ELR (cell line): ENCODE data around the gene JTB.

ENCODE experiments used
- DNase-seq: peaks from one replicate; pipeline ENCODE4 v3.0.0-alpha.2; 2015; ENCODE audit warnings: low read depth

JTB gene

DNA sequence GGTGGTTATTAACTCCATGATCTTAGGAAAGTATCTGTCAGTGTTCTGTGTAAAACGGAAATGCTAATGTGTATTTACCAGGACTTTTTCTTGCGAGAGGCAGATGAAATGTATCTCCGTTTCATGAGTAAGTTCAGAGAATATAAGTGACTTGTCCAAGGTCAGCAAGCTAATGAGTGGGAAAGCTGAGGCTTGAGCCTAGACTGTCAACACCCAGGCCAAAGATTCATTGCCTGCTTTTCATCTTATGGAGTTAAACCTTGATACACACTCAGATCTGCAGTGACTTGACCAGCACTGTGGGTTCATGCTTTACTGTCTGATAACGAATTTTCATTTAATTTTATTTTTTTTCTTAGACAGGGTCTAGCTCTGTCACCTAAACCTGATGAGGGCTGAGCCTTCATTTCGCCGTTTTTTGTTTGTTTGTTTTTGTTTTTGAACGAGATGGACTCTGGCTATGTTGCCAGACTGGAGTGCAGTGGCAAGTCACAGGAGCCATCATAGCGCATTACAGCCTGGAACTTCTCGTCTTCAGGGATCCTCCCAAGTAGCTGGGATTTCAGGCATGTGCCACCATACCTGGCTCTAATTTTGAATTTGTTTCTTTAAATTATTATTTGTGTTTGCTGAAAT lies 918 bp upstream of the JTB start:
- no peak for DNase-seq

DNA sequence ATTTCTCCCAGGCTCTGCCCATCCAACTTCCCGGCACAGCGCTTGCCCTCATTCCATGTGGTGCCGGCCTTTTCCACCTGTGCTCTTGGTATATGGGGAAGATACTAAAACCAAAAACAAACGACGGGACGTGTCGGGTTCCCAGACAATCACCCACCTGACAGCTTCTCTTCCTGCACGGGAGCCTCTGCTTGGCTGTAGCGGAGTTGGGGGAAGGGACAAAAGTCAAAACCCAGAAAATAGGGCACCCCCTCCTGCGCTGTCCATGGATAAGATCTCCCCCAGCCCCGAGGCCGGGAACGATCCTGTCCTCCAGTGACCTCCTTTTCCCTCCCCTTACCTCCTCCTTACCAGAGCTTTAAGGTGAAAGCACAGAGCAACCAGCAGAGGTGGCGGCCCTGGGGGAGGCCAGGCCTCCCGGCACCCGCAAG lies 640 bp downstream of the JTB start:
- no peak for DNase-seq

DNA sequence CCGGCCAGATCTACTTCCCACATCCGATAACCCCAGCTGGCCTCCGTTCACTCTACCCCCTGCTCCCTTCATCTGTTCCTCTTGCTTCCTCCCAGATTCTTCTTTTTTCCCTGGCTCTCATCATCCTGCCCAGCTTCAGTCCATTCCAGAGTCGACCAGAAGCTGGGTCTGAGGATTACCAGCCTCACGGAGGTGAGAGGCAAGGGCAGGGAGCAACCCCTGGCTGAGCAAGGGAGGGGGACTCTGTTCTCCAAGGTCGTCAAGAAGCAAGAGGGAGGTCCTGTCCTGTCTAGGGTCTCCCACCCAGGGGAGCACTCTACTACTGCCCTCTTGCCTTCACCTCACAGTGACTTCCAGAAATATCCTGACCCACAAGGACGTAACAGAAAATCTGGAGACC lies 3.9 kb downstream of the JTB start:
- no peak for DNase-seq

DNA sequence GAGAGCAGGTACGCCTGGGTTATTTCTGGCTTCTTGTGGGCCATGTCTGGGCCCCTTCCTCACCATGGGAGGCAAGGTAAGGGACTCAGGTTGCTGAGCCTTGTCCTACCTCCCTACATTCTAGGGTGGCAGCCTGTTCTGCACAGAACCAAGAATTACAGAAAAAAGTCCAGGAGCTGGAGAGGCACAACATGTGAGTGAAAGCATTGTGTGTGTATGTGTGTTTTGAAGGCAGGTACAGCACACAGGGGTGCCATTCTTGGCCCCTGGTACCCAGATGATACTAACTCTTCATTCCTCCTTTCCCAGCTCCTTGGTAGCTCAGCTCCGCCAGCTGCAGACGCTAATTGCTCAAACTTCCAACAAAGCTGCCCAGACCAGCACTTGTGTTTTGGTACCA lies 4.4 kb downstream of the JTB start:
- DNase-seq, result no peak

DNA sequence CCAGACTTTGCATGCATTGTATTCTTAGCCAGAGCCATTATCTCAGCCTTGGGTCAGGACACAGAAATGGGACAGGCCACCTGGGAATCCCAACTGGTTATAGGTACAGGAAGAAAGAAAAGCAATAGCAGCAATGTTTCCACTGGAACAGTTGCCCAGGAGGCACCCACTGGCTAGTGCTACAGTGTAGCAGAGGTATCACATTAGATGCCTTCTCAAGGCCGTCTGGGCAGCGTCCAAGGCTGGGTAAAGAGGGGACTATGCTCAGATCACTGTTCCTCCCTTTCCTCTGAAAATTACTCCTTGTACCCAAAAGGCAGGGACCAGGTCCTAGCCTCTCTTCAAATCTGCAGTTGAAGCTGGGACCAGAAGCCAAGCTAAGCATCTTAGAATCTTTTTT lies 7.1 kb downstream of the JTB start:
- no peak for DNase-seq

DNA sequence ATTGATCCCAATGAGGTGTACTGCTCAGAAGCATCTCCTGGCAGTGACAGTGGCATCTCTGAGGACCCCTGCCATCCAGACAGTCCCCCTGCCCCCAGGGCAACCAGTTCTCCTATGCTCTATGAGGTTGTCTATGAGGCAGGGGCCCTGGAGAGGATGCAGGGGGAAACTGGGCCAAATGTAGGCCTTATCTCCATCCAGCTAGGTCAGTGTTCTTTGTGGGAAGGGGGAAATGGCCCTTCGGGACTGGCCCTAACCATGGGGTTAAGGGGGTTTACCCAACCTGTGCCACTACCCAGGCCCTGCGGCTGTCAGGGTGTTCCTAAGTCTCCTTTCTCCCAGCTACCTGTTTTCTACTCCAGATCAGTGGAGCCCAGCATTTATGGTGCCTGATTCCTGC lies 8.5 kb downstream of the JTB start:
- no peak for DNase-seq

DNA sequence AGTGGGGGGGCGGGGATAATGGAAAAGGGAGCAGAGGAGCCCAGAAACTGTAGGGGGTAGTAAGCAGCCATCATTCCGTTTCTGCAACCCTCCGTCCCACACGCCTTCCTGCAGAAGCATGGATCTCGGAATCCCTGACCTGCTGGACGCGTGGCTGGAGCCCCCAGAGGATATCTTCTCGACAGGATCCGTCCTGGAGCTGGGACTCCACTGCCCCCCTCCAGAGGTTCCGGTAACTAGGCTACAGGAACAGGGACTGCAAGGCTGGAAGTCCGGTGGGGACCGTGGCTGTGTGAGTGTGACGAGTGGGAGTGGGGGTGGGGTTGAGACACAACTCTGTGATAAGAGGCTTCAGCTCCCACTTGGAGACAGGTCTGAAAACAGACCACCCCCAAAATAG lies 9.1 kb downstream of the JTB start:
- no peak for DNase-seq

DNA sequence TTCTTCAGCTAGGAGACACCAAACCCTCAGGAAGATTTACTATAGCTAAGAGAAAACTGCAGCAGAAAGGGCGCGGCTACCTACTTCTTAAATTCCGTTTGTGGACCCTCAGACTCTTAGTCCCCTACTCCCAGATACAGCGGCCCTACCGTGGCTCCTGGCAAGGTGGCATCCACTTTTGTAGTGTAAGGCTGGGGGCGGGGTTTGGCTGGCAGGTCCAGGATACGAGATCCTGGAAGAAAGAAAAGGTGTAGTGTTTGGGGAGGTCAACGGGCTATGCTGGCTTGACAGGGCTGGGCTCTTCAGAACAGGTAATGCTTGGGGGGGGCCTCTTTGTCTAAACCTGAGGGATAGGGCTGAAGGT lies 9.5 kb downstream of the JTB start:
- DNase-seq, result peak; percentile 30

DNA sequence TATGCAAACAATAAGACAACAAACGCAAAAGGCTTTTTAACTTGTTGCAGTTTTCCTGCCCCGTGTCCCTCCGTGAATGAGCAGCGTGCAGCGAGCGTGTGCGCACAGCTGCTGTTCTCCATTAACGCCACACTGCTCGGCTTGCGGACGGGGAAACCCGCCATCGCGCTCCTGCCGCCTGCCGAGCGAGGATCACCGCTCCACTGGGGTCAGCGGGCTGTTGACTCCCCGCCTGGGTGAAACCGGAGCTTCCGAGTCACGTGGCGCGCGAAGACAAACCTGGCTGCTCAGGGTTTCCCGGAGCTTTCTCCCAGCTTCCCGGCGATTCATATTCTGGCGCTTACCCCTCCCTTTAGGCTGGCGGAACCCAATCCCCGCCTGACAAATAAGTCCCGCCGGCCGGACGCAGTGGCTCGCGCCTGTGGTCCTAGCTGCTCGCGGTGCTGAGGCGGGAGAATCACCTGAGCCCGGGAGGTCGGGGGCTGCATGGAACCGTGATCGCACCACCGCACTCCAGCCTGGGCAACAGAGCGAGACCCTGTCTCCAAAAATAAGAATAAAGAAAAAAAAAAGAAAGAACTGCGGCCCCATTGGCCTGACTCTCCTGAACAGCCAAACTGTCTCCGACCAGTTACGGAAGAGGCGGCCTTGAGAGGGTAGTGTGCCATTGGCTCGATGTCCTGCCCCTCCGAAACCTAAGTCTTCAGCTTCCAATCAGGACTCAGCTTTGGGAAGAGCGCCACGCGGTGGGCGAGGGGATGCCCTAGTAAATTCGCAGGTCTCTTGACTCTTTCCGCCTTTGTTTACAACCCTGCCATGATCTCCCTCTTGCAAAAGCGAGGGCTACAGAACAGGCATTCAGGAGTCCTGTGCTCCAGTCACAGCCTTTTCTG lies 10.1 kb downstream of the JTB start, which contains the start of gene CREB3L4:
CREB3L4 (plus strand) TSS at position 796 of the 893 bp plus-strand sequence. CDS start 624 bp downstream, outside the sequence.
- peak; percentile 98 for DNase-seq

DNA sequence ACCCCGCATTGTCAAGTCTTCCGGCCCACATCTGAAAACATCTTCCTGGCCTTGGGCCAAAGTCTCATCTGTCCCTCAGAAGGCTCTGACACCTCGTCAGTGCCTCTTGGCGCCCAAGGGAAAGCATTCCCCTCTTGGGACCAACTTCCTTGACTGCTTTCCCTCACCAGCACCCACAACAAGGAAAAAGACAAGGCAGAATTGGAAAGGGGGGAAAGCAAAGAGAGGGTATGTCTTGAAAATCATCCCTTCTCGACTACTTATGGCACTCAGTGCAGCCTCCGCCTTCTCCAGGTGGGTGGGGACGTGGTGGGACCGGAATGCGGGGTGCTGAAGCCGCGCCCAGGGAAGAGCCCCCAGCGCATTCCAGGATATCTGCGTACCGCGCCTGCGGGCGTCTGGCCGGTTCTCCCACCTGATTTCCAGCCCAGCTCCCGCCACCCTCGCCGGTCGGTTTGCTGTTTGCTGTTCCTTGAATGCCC lies 13.6 kb downstream of the JTB start:
- peak; percentile 85 for DNase-seq

DNA sequence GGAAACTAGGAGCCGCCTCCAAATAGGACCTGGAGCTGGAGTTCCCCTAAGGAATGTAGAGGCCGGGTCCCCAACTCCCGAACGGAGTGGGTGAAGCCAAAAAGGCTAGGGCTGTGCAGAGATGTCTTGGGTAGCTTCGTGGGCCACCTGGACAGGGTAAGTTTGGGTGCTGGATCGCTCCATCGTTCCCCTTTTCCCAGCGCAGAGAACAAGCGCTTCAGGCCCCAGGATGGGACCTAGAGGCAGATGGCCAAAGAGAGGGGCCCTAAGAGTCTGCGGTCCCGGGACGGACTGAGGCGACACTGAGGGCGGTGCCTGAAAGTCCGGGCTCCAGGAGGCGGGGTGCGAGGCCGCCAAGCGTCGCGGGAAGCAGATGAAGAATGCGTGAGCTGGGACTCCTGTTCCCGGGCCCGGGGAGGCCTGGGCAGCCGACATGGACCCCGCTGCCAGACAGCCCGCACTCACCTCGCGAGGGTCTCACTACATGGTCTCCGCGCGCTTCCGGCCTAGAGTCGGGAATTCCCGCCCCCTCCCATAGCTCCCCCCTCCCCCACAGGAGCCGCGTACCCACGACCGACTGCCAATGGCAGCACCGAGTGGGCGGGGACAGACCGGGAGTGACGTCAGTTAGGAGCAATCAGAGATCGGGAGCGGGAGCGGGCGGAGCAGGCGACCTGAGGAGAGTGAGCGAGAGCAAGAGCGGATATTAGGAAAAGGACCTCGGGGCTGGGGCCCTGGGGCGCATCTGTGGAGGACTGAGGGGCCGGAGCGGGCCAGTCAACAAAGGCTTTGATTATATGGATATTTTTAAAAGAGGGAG lies 14.2 kb downstream of the JTB start, which contains the start of gene SLC39A1:
SLC39A1 (minus strand) TSS at position 508 of the 820 bp plus-strand sequence. CDS start 822 bp downstream, outside the sequence.
- peak; percentile 98 for DNase-seq

DNA sequence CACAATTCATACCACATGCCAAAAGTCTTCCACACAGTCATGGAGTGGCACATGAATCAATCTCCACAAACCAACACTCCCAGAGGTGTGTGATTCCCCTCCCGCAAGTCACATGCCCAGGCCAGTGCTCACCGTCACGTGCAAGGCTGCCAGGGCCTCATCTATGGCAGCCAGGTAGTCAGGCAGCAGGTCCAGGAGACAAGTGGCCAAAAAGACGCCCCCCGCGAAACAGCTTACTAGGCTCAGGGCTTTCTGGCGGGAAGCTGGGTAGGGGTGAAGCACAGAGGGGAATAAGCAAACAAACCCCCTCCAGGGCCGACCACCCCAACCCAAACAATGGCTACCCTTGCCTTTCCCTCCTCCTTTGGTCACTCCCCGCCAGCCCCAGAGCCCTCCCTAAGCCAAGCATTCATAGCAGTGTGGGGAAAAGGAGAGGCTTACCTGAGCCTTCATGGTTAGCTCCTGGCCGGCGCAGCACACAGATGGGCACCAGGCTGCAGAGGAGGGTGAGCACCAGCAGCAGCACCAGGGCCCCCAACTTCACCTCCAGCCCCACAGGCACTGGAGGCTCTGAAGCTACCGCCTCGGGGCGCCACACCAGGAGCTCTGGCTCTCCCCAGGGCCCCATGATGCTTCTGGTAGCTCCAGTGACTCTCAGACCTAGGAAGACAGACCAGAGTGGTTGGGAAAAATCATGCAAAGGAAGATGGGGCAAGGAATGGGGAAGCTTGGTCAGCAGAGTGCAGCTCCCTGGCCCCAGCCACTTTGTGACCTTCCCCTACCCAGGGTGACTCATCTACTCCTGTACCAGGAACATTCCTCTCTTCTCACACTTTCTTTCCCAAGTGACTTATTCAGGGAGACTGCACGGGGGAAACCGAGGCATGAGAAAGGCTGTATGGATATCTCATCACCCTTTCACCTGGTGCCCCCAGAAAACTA lies 15.1 kb downstream of the JTB start:
- peak; percentile 83 for DNase-seq

DNA sequence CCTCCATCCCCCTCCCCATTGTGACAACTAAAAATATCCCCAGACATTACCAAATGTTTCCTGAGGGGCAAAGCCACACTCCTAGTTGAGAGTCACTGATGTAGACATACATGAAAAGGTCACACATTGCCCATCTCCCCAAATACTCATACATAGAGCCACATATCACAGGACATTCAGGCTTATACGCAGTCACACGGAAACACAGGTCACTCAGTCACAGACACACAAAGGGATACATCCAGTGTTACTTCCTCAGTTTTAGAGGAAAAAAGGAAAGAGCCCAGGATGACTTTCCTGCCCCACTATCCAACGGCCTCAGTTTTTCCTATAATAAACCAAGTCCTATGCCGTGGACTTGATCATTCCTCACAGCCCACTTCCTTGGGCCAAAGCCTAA lies 16.1 kb downstream of the JTB start:
- DNase-seq, result no peak

DNA sequence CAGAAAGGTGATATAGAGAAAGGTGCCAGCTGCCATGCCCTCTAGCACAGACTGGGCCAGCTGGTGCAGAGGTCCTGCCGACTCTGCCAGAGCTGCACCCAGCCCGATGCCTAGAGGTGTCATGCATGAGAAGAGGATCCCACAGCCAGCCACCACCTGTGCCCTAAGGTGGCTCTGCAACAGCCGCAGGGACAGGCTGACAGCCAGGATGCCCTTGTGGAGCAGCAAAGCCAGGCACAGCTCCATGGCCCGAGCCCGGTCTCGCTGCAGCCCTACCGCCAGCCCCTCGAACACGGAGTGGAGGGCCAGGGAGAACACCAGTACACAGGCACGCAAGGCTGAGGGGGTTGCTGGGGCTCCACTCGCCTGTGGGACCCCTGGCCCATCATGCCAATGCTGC lies 17.3 kb downstream of the JTB start:
- no peak for DNase-seq

DNA sequence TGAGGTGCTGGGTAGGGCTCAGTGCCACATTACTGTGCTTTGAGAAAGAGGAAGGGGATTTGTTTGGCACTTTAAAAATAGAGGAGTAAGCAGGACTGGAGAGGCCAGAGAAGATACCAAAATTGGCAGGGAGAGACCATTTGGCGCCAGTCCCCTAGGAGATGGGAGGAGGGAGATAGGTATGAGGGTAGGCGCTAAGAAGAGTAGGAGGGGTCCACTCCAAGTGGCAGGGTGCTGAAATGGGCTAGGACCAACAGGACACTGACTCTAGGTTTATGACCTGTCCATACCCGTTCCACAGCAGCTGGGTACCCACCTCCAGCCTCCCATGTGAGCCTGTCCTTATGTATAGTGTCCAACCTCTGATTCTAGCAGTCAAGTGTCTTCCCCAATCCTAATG lies 18.0 kb downstream of the JTB start:
- no peak for DNase-seq

DNA sequence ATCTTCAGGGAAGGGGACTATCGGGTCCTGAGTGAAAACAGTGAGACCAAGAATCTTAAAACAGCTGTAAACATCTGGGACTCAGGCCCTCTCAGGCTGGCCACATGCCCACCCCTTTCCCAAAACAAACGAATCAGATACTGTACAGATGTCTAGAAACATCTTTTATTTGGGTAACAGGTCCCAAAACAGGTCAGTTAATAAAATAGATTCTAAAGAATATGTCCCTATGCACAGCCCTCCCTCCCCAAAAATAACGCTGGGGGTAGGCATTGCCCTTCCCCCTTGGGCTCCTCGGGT lies 18.6 kb downstream of the JTB start:
- no peak for DNase-seq

DNA sequence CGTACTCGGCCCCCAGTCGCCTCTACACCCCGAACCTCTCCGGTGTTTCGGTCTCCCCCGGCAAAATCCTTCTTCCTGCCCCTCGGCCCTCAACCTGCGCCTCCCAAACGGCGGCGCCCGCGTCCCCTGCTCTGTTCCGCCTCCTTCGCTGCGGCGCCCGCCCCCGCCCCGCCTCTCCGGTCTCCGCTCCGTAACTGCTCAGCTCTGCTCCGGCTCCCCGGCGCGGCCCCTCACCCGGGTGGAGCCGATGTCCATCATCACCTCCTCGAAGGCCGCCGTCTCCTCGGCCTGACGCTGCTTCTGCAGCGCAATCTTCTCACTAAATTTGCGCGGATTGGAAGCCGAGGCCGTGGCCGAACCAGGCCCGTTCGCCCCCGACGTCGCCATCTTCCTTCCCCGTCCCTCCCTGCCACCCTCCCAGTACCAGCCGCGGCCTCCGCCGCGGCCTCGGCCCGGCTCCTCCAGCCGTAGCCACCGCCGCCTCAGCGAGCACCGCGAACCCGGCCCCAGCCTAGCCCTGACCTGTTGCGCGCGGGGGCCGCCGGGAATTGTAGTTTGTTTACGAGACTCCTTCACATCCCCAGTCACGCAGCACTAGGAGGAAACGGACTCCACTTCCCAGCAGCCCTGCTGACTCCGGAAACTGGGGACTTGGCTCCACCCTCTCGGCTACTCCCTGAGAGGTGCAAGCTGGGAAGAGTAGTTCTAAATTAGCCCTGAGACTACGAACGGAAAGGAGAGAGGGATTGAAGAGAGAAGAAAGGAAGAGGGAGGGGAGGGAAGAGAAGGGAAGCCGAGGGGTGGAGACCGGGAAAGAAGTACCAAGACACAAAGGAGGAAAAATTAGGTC lies 19.1 kb downstream of the JTB start, which contains the start of gene CRTC2:
CRTC2 (minus strand) TSS at position 502 of the 850 bp plus-strand sequence; CDS start at position 387, 115 bp downstream.
- DNase-seq, result peak; percentile 99

DNA sequence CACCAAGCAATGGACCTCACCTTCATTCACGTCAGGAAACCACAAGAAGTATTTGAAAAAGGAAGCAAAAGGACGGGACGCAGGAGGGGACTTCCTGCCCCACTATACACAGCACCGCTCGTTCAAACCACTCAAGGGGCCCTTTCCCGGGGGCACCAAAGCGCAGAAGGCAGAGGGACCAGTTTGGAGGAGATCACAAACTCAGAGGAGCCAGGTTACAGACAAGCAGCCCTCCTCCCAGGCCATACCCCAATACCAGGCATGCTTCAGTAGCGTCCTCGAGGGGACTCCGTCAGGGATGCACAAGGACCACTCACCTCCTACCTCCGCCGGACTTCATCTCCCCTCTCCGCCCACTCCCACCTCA lies 19.7 kb downstream of the JTB start:
- DNase-seq, result peak; percentile 48

DNA sequence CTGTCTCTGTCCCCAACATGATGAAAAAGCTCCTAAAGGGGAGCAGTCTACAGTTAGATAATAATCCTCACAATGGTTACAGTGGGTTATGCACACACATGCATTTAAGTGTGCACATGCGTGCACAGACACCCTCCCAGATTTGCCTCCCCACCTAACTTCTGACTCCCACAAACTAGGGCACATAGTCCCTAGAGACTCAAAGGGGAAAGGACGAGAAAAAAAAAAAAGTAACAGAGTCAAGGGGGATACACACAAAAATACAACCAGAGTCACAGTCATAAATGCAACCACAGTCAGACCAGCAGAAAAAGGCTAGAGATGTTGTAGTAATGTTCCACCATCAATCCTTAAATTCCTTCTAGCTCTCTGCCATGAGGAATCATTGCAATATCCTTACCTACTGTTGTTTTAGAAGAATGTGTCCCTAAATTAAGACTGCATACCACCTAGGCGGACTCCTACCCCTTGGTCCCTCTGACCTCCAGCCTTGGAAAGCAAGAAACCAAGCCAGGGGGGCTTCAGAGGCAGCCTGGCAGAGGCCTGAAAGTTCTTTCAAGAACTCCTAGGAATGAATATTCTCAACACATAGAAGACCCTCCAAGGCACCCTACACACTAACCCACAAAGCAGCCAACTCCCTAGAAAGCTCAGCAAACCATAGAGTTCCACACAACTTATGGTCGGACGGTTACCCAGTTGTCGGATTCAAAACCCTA lies 20.3 kb downstream of the JTB start:
- no peak for DNase-seq

DNA sequence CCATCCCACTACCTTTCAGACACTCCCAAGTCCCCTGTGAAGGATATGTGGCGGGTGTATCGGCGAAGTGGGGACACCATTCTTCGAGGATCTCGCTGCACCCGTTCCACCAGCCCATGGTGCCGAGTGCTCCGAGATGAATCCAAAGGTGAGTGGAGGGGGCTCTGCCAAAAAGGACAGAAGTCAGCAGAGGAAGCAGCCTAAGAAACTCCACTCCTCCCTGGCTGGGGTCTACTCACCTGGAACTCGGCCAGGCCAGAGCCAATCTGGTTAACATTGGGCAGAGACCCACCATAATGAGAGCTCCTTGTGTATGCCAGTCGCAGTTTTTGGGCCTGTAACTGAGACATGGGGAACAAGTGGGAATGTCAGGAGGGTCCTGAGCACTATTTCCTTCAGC lies 22.6 kb downstream of the JTB start:
- DNase-seq, result no peak
